Renal cortex interstitium (tissue), 11 donors: ENCODE data around the gene DLGAP1. TPM values are rescaled to one million over a fixed set of nuclear protein-coding genes. Genes with fewer than 3 reads are reported as not detected.
A peak's percentile ranks its signal among the peaks of the same experiment; 100 is the strongest.
"Not testable (repeated sequence)": the region's sequence is repeated elsewhere in the genome, so short reads cannot be mapped to it uniquely, and the experiment has no call there.

Experiments used
- DNase-seq, 11 donors: peaks; one replicate each; pipeline ENCODE4 v3.0.0-alpha.2; 2013; ENCODE audit warnings: low read depth in 9 of 11, low spot score in 4 of 11; ENCODE audit errors: extremely low read depth in 1 of 11
- polyA plus RNA-seq, 3 donors: library from polyadenylated mRNA; unstranded; fragments of 120-200 nt; gene quantifications; one replicate each; pipeline ENCODE4 v1.2.1, GENCODE V29; 2013; ENCODE audit not compliant: insufficient read length in 3 of 3

Gene DLGAP1
- polyA plus RNA-seq, 3 donors: 4.6 to 6.1 (median 5.9) TPM

GRCh38 chr18:3593381-3593903 is 861.7 kb downstream of the DLGAP1 start:
- no peak for DNase-seq

DNA sequence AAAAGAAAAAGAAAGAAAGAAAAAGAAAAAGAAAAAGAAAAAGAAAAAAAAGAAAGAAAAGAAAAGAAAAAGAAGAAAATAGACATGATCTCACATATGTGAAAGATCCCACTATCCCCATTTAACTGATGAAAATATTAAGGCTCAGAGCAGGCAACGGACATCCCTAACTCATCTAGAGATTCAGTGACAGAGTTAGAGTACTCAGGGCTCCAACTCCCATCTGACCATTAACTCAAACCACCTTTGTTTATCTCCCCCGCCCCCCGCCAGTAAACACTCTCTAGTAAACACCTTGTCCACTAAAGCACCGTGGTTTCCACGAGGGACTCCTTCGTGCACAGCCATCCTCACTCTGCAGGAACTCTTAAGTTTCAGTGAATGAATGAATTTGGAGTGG is 862.2 kb downstream of the DLGAP1 start:
- no peak for DNase-seq

DNA sequence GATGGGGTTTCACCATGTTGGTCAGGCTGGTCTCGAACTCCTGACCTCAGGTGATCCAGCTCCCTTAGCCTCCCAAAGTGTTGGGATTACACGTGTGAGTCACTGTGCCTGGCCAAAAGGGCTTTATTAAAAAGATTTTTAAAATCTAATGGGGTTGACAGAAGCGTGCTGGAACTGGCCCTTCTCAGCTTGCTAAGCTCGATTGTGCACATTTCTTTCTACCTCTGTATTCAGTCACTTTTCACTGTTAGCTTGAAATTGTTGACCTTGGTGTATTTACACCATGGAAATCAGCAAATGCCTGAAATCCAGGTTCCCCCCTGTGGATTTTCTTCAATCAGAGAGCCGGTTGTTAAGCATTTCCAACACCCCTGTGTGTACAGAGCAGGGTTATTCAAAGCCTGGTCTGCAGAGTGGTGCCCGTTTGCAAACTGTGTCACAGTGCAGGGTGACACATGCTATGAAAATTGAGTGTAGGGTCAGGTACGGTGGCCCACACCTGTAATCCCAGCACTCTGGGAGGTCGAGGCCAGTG is 864.9 kb downstream of the DLGAP1 start:
- no peak for DNase-seq

- DNase-seq: peak in 2 of 11 donors; percentile 47 to 74
Measured at GRCh38 chr18:3585656-3586509, 869.2 kb downstream of the DLGAP1 start.

- DNase-seq: no peak
Measured at GRCh38 chr18:3584897-3585460, 870.1 kb downstream of the DLGAP1 start.

- DNase-seq: no peak
Measured at GRCh38 chr18:3584266-3584861, 870.7 kb downstream of the DLGAP1 start.

DNA sequence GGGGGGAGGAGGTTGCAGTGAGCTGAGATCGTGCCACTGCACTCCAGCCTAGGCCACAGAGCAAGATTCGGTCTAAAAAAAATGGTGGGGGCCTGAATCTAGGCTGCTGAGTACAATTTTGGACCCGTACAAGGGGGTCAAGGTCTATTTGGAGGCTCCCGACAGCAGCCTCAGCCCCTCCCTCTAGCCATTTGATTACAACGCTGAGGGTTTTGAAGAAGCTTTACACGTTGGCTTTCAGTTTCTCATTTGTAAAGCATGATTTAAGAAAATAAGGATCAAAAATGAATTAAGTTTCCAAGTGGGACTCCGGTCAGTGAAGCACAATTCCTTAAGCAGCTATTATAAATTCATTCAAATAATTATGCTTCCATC is 871.2 kb downstream of the DLGAP1 start:
- DNase-seq: no peak

DNA sequence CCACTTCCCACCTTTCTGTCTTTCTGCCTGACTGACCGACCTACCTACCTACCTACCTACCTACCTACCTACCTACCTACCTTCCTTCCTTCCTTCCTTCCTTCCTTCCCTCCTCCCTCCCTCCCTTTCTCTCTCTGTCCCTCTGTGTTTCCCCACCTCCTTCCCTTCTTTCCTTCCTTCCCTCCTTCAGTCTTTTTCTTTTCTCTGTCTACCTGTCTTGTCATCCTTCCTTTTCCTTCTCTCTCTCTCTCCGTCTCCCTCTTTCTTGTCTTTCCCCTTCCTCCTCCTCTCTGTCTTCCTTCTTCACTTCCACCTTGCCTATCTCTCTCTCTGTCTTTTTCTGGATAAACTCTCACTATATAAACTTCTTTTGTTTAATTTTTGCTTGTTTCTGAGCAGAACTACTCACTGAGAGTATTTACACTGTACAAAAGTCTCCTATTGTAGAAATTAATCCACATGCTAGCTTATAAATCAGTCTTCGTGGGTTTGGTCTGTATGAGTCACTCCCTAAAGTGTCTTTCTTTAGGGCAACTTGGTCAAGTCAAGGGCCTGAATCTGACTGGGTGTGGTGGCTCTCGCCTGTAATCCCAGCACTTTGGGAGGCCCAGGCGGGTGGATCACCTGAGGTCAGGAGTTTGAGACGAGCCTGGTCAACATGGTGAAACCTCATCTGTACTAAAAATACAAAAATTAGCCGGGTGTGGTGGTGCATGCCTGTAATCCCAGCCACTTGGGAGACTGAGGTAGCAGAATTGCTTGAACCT is 871.8 kb downstream of the DLGAP1 start:
- DNase-seq: not testable (repeated sequence)

GRCh38 chr18:3581890-3582289 is 873.2 kb downstream of the DLGAP1 start:
- DNase-seq: no peak

DNA sequence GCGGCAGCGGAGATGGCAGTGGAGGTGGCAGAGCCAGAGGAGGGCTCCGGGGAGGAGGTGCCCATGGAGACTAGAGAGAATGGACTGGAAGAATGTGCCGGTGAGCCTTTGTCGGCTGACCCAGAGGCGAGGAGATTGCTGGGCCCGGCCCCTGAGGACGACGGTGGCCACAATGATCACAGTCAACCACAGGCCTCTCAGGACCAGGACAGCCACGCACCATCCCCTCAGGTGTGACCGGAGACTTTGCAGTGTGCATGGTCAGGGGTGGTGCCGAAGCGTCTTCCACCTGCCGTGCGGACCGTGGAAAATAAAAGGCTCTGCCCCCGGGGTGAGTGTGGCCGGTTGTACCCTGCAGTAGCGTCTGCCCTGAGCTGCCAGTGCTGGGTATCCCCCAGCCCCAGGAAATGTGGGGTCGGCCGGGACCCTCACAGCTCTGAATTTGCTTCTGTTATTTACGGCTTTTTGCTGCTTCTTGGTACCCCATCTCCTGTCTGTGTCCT is 874.5 kb downstream of the DLGAP1 start:
- not testable (repeated sequence) for DNase-seq

DNA sequence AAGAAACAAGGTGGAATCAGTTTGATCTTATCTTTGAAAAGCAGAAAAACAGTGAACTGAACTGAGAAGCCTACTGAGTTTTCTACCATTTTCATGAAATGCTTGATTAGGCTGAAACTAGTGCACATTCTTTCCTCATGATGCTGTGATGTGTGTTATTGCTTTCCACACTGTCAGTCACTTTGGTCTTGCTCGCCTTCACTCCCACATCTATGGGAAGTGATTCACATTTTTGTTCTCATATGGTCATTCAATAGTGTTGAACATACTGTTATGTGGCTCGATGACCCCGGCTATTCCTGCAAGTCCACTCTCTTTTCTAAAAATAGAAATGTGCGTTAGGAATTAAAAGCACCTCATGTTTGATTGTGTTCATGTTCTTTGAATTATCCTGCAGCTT is 875.4 kb downstream of the DLGAP1 start:
- DNase-seq: no peak

- DNase-seq: no peak
Measured at GRCh38 chr18:3578621-3579020, 876.5 kb downstream of the DLGAP1 start.

DNA sequence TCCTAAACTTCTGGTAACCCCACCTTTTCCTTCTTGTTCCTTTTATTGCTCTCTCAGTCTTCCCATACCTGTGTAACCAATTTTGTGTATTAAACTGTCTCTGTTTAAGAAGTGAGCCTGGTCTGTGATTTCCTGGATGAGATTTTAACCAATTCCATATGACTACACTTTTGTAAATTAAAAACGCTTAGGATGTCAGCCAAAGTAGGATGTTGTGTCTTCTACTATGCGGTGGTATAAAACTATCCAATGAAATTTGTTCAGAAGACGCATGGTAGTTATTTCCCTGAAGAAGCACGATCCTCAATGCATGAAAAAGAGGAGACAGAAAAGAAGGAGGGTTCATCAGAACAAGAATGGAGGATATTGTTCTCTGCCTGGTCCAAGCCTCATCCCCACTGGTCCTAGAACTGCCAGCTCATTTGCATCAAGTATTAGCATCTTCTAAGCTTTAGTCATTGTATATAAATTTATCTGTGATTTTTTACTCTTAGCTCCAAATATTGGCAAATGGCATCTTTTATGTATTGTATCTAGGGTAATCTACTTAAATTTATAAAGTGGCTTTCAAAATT is 877.7 kb downstream of the DLGAP1 start:
- DNase-seq: no peak

DNA sequence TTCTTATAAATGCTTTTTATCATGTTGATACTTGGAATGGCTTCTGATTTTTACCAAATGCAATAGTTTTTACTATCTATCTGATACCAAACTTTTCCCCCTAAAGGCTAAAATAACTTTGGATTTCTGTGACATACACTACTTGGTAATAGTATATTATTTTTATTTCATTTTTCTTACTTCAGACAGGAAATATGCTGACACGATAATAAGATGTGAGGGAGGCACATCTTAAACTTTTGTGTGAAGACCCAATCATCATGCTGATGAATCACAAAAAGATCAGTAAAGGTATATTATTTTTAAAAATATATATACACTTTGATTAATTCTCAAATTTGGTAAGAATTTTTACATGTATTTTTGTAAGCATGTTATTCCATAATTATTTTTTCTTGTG is 882.3 kb downstream of the DLGAP1 start:
- no peak for DNase-seq

- DNase-seq: no peak
Measured at GRCh38 chr18:3566851-3567250, 888.3 kb downstream of the DLGAP1 start.

DNA sequence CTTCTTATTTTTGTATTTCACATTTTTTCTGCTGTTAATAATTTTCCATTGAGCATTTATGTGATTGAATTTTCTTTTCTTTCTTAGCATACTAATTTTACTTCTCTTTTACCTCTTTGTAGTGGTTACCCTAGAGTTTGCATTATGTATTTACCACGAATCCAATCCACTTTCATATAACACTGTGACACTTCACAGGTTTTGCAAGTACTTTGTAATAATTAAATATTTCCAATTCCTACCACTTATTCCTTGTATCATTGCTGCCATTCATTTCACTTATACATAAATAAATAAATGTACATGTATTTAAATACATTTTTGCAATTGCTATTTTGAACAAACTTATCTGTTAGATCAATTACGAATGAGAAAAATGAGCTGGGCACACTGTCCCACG is 894.4 kb downstream of the DLGAP1 start:
- no peak for DNase-seq

DNA sequence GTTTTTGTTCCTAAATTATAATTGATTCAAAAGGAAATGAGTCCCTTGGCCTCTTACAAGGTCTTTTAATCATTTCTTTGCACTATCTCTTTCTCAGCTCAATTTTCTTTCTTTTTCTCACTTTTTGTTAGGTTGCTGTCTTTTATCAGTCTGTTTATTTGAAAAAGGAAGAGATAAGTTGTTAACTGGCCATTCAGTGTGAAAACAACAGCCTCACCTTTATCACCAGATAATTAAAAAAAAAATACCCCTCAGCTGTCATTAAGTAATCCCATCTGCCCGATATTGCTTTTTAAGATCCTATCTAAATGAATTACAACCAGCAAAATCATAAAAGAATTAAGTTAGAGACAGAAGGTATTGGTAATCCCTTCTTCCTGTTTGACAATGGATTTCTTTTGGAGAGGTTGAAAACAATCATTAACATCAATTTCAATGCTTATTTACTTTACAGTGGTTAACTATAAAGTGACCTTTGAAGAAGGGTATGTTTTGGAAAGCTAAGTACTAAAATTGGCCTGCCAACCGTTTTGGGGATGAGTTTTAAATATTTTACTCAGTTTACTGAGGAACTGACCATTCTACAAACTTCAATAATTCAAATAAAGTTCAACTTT is 900.2 kb downstream of the DLGAP1 start:
- no peak for DNase-seq

- DNase-seq: peak in 2 of 11 donors; percentile 13 to 17
Measured at GRCh38 chr18:3554091-3554601, 901.0 kb downstream of the DLGAP1 start.
